B cell (primary cell): ENCODE data around the gene SLC19A1. TPM values are rescaled to one million over a fixed set of nuclear protein-coding genes. Genes with fewer than 3 reads are reported as not detected.

Experiments
- ATAC-seq: fragments of 200-7000 bp; cut with Tn5 transposase; one replicate; pipeline ENCODE4 v1.10.0; 2021; ENCODE audit warnings: low read depth, mild to moderate bottlenecking, moderate number of reproducible peaks, moderate library complexity
- CTCF ChIA-PET: fragments of 350-600 bp; sonication (Branson Sonifier 250); formaldehyde crosslinking; loops from one replicate; lab custom pipeline; 2021; ENCODE audit warnings: antibody characterized with exemption, inconsistent platforms; lab: Charles Lee
- POLR2A ChIA-PET: fragments of 350-600 bp; sonication (Branson Sonifier 250); formaldehyde crosslinking; loops from one replicate; lab custom pipeline; 2021; ENCODE audit warnings: antibody characterized with exemption; lab: Charles Lee
- DNase-seq: peaks from one replicate; pipeline ENCODE4 v3.0.0; 2013
- H2AFZ ChIP-seq: 2 replicates; pipeline ENCODE4 v1.6.1; 2012; ENCODE audit warnings: mild to moderate bottlenecking, low read depth, low read length; ENCODE audit not compliant: insufficient read depth, poor library complexity, severe bottlenecking
- H3K27ac ChIP-seq, 2 donors: 1 replicate in 1 of 2; 2 replicates in 1 of 2; pipeline ENCODE4 v1.5.1; 2012 to 2013; ENCODE audit warnings: low read length in 2 of 2, mild to moderate bottlenecking in 2 of 2, moderate library complexity in 1 of 2
- H3K27me3 ChIP-seq, 4 experiments: fragments of 200-600 bp in 1 of 4; sonication (generic) in 1 of 4; replicated peaks in 1 of 4; 1 replicate in 2 of 4; 2 replicates in 2 of 4; pipeline versions ENCODE4 v1.6.1 to v1.7.0; 2013 to 2016; ENCODE audit warnings: low read length in 3 of 4, mild to moderate bottlenecking in 2 of 4, mixed read lengths in 1 of 4, moderate library complexity in 1 of 4; ENCODE audit not compliant: insufficient read depth in 4 of 4, control insufficient read depth in 3 of 4; ENCODE audit errors: control extremely low read depth in 1 of 4
- H3K36me3 ChIP-seq, 2 experiments: replicated peaks in 1 of 2; 1 replicate in 1 of 2; 2 replicates in 1 of 2; pipeline versions ENCODE4 v1.6.1 to v1.7.1; 2013; ENCODE audit warnings: low read length in 1 of 2; ENCODE audit not compliant: insufficient read depth in 2 of 2, control insufficient read depth in 1 of 2; ENCODE audit errors: control extremely low read depth in 1 of 2, extremely low read depth in 1 of 2
- H3K4me1 ChIP-seq, 2 donors: fragments of 200-600 bp in 1 of 2; sonication (generic) in 1 of 2; 1 replicate in 1 of 2; 2 replicates in 1 of 2; pipeline versions ENCODE4 v1.5.1 to v1.6.1; 2013 to 2017; ENCODE audit warnings: low read length in 2 of 2; ENCODE audit not compliant: control insufficient read depth in 2 of 2, insufficient read depth in 2 of 2
- H3K4me2 ChIP-seq: replicated peaks from 2 replicates; pipeline ENCODE3; 2012; ENCODE audit warnings: mild to moderate bottlenecking, low read depth, low read length; ENCODE audit not compliant: poor library complexity, severe bottlenecking
- H3K4me3 ChIP-seq, 5 experiments: fragments of 200-600 bp in 1 of 5; sonication (generic) in 1 of 5; 1 replicate in 3 of 5; 2 replicates in 2 of 5; pipeline versions ENCODE4 v1.5.1 to v1.7.0; 2011 to 2016; ENCODE audit warnings: low read length in 4 of 5, mild to moderate bottlenecking in 4 of 5, low read depth in 2 of 5, control low read depth in 1 of 5, moderate library complexity in 1 of 5; ENCODE audit not compliant: insufficient read depth in 1 of 5; ENCODE audit errors: control extremely low read depth in 1 of 5, extremely low read depth in 1 of 5
- H3K79me2 ChIP-seq: fragments of 200-600 bp; sonication (generic); one replicate; pipeline ENCODE4 v1.6.0; 2016; ENCODE audit warnings: low read length; ENCODE audit not compliant: control insufficient read depth, insufficient read depth
- H3K9ac ChIP-seq: fragments of 200-600 bp; sonication (generic); 2 replicates; pipeline ENCODE4 v1.6.1; 2017; ENCODE audit warnings: mild to moderate bottlenecking, low read length, moderate library complexity
- H3K9me3 ChIP-seq, 3 donors: one replicate each; pipeline versions ENCODE4 v1.6.1 to v1.7.1; 2013; ENCODE audit warnings: low read length in 2 of 3; ENCODE audit not compliant: control insufficient read depth in 2 of 3, insufficient read depth in 1 of 3; ENCODE audit errors: control extremely low read depth in 1 of 3
- H4K20me1 ChIP-seq: 2 replicates; pipeline ENCODE4 v1.6.0; 2012; ENCODE audit warnings: mild to moderate bottlenecking, low read length; ENCODE audit not compliant: insufficient read depth, control insufficient read depth, poor library complexity, severe bottlenecking
- H3K27ac Mint-ChIP-seq: one replicate; pipeline ENCODE4 v1.8.0; 2021; ENCODE audit warnings: mixed read lengths
- H3K27me3 Mint-ChIP-seq: one replicate; pipeline ENCODE4 v1.8.0; 2021; ENCODE audit warnings: mixed read lengths
- H3K4me1 Mint-ChIP-seq: one replicate; pipeline ENCODE4 v1.8.0; 2021; ENCODE audit warnings: mixed read lengths
- H3K4me3 Mint-ChIP-seq: one replicate; pipeline ENCODE4 v1.8.0; 2021; ENCODE audit warnings: mixed read lengths
- H3K9me3 Mint-ChIP-seq: one replicate; pipeline ENCODE4 v1.8.0; 2022; ENCODE audit warnings: mixed read lengths; ENCODE audit not compliant: insufficient read depth
- CTCF ChIP-seq: fragments of 200-600 bp; IDR thresholded peaks from one replicate; pipeline ENCODE4 v1.8.0; 2022; ENCODE audit warnings: antibody characterized with exemption, mild to moderate bottlenecking
- EZH2 ChIP-seq: IDR thresholded peaks from 2 replicates; pipeline ENCODE4 v1.6.1; 2012; ENCODE audit warnings: borderline replicate concordance, low read depth, mild to moderate bottlenecking, moderate library complexity, low read length; ENCODE audit not compliant: insufficient read depth, poor library complexity, severe bottlenecking
- WGBS: methylation state at CpG from one replicate; pipeline ENCODE4 v1.1.5; 2013; ENCODE audit warnings: missing lambda C conversion rate; ENCODE audit not compliant: insufficient coverage; 5-methylcytosine and 5-hydroxymethylcytosine counted together
- intact Hi-C: fragments of 100-400 bp; cut with micrococcal nuclease; formaldehyde crosslinking; loops from one replicate; pipeline ENCODE4 v1.10.0; 2022
- polyA plus RNA-seq: library from polyadenylated mRNA; depleted of rRNA; stranded (reverse); fragments of >200 nt; gene quantifications from 2 replicates; pipeline ENCODE4 v1.2.3, GENCODE V29; 2012
- total RNA-seq, 2 donors: library from RNA; stranded (reverse); fragments of 120-200 nt in 1 of 2; gene quantifications; 1 replicate in 1 of 2; 2 replicates in 1 of 2; pipeline versions ENCODE4 v1.2.3 to v1.2.4, GENCODE V29; 2013 to 2022

SLC19A1 gene
- total and polyA plus RNA-seq, 2 donors (not counting 1 experiment from before 2014, with no cell fraction given) = 8.7 to 10.1 TPM

DNA sequence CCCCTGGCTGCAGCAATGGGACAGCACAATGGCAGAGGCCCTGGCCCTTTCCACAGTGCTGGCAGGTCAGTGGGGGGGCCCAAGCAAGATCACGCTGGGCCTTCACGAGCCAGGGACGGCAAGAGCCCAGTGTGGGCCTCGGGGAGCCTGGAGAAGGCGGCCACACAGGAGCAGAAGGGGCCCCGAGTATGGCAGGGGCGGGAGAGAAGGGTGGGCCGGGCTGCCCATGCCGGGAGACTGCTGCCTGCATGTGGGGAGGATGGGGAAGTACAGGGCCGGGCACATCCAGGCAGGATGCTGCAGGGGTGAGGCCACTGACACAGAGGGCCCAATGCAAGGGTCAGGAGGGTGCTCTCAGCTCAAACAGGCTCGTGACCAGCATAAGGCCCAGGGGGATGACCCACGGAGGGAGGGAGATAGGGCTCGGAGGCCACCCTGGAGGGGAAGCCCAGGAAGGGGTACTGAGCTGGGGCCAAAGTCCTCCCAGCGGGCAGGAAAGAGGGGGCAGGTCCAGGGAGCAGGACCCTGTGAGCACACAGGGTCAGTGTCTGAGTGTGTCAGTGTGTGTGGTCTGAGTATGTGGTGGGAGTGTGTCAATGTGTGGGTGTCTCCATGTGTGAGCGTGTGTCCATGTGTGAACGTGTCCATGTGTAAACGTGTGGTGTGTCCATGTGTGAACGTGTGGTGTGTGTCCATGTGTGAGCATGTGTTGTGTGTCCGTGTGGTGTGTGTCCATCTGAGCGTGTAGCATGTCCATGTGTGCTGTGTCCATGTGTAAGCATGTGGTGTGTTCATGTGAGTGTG is 13.1 kb downstream of the SLC19A1 start:
- no peak overlapping the region for H3K9ac ChIP-seq
- H3K36me3 ChIP-seq = peaks cover 3 to 5% of the 10 kb centered on the region in 2 experiments
- ATAC-seq (no peak), DNase-seq (no peak)
- intact Hi-C loops = no loop called here
- CTCF ChIA-PET = no interaction called here
- no peaks in the 10 kb centered on the region for H3K27me3 ChIP-seq
- no peak overlapping the region for H3K4me3 Mint-ChIP-seq
- no peak overlapping the region for H3K4me3 ChIP-seq
- H3K79me2 ChIP-seq = no peaks in the 10 kb centered on the region
- H3K9me3 Mint-ChIP-seq = no peaks in the 10 kb centered on the region
- H3K27ac Mint-ChIP-seq = no peak overlapping the region
- H3K4me1 ChIP-seq = peaks cover 12 to 20% of the 10 kb centered on the region in 2 donors
- 92% methylated on average over 20 of the region's 20 CpGs for WGBS
- TF ChIP-seq CTCF (no peak), EZH2 (no peak)
- H4K20me1 ChIP-seq = no peaks in the 10 kb centered on the region
- no peak overlapping the region for H3K4me2 ChIP-seq
- H3K27ac ChIP-seq = no peak overlapping the region
- H3K4me1 Mint-ChIP-seq = peaks cover 13% of the 10 kb centered on the region
- POLR2A ChIA-PET = no interaction called here
- peaks cover 0 to 4% (median 0%) of the 10 kb centered on the region in 3 donors for H3K9me3 ChIP-seq
- H2AFZ ChIP-seq = no peak overlapping the region
- H3K27me3 Mint-ChIP-seq = no peaks in the 10 kb centered on the region

DNA sequence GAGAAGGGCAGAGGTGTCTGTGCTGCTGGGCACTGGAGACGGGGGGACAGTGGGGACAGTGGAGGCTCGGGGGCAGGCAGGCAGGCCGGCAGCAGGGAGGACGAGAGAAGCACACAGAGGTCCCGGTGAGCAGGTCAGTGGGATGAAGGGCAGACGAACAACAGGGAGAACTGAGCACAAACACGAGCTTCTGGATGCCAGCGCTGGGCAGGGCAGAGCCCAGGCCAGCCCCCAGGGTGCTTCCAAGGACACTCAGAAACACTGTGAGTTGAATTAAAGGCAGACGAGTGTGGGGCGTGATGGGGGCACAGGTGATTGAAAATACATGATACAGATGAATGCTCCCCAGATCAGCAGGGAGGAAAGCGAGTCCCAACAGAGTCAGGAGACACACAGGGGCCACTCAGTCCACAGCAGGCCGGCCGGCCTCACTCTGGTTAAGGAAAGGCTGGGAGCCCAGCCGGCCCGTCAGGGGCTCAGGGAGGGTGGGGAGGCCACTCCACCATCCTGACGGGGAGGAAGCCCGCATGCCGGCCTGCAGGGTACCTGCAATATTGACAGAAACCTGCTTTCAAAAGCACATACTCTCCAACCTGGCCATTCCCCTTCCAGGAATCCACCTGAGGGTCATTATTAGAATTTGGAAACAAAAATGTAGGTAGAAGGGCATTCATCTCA is 14.1 kb downstream of the SLC19A1 start:
- H4K20me1 ChIP-seq = no peaks in the 10 kb centered on the region
- no peak overlapping the region for H3K27ac Mint-ChIP-seq
- H3K79me2 ChIP-seq = no peaks in the 10 kb centered on the region
- POLR2A ChIA-PET = no interaction called here
- H3K27ac ChIP-seq = no peak overlapping the region
- H3K4me3 ChIP-seq = no peak overlapping the region
- CTCF ChIA-PET = no interaction called here
- peaks cover 3 to 5% of the 10 kb centered on the region in 2 experiments for H3K36me3 ChIP-seq
- no peak for ATAC-seq
- 93% methylated on average over 14 of the region's 18 CpGs for WGBS
- DNase-seq = no peak
- TF ChIP-seq EZH2 (no peak), CTCF (no peak)
- no peaks in the 10 kb centered on the region for H3K27me3 Mint-ChIP-seq
- no peak overlapping the region for H3K4me3 Mint-ChIP-seq
- peaks cover 10% of the 10 kb centered on the region for H3K4me1 Mint-ChIP-seq
- H3K4me1 ChIP-seq = peaks cover 8 to 10% of the 10 kb centered on the region in 2 donors
- H3K4me2 ChIP-seq = no peak overlapping the region
- no peak overlapping the region for H2AFZ ChIP-seq
- peaks cover 0 to 4% (median 0%) of the 10 kb centered on the region in 3 donors for H3K9me3 ChIP-seq
- no peak overlapping the region for H3K9ac ChIP-seq
- no peaks in the 10 kb centered on the region for H3K27me3 ChIP-seq
- H3K9me3 Mint-ChIP-seq = no peaks in the 10 kb centered on the region
- intact Hi-C loops = no loop called here
